CD4-positive, alpha-beta T cell treated with Interleukin-17A for 4 hours (primary cell): ENCODE data around the gene GLB1L3.
A peak's percentile ranks its signal among the peaks of the same experiment; 100 is the strongest.

ENCODE experiments used
- DNase-seq: peaks from one replicate; pipeline ENCODE4 v3.0.0-alpha.2; 2020; ENCODE audit warnings: mixed read lengths

The GLB1L3 gene

DNA sequence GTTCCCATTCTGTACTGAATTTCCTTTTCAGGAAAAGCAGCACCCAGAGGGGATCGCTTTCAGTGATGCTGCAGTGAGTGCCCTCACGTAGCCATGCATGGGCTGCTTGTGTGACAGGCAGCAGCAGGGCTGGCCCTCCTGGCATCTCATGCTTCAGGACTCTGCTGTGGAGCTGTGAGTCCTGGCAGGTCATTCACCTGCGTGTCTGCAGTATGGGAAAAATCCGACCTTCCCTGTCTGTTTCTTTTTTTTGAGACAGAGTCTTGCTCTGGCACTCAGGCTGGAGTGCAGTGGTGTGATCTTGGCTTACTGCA is 69.0 kb downstream of the GLB1L3 start:
- no peak for DNase-seq

DNA sequence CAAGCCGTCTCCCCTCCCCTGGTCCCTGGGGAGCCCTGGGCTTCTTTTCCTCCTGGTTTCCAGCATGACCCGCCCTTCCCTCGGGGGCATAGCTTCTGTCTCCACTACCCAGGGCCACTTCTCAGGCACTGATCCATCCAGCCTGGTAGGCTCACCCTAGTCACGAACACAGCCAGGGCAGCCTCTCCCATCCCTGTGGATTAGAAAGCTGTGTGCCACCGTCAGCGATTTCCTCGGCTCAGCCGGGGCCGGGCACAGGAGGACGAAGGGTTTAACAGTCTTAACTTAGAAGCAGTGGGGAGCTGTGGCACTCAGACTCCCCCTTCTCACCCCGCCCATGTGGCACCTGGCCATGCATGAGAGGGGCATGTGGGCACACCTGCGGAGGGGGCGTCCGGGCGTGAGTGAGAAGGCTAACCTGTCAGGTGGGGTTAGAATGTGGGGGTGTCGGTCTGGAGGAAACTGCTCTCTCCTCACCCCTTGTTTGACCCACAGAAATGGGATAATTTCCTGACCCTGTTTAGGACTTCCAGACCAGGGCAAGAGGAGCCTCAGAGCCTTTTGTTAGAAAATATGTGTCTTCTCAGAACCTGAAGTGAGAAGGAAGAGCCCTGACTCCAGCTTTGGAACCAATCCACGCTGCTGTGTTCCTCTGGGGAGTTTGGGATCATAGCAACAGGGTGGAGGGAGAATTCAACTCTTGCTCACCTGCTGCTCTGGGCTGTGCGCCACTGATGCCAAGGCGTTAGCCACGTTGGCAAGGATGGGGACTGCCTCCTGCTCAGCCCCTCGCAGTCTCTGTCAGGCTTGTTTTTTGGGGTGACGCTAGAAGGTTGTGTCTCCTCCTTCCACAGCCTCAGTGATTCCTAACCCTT is 70.2 kb downstream of the GLB1L3 start:
- no peak for DNase-seq

DNA sequence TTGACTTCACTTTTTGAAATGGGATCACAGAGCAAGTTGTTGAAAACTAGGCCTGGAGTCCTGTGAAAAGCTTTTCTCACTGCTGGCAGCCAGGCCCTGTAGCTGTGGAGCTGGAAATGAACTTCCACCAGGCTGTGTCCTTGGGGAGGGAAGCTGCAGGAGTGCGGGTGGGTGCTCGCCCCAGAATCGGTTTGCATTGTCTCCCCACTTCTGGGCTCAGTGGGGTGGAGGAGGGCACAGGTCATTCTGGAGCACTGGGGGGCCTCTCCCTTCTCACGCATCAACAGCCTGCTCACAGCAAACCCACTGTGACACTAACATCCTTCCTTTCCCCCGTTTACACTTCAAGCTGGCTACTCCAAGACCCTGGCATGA is 70.8 kb downstream of the GLB1L3 start:
- no peak for DNase-seq

DNA sequence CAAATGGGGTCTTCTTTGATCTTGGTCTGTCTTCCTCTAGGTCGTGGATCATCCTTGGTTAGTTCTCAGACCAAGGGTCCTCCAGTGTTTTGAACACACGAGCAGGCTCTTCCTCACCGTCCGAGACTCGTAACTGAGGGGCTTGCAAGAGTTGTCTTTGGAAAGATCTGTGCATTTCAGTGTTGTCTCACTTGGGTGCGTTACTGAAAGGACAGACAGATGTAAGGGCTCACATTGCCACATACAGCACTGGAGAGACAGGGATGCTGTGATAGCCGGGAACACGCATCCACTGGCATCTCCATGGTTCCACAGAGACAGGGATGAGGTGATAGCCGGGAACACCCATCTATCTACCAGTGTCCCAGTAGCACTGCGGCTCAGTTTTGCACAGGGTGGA is 71.3 kb downstream of the GLB1L3 start:
- DNase-seq = no peak

GRCh38 chr11:134349109-134349801 is 73.1 kb downstream of the GLB1L3 start:
- no peak for DNase-seq

DNA sequence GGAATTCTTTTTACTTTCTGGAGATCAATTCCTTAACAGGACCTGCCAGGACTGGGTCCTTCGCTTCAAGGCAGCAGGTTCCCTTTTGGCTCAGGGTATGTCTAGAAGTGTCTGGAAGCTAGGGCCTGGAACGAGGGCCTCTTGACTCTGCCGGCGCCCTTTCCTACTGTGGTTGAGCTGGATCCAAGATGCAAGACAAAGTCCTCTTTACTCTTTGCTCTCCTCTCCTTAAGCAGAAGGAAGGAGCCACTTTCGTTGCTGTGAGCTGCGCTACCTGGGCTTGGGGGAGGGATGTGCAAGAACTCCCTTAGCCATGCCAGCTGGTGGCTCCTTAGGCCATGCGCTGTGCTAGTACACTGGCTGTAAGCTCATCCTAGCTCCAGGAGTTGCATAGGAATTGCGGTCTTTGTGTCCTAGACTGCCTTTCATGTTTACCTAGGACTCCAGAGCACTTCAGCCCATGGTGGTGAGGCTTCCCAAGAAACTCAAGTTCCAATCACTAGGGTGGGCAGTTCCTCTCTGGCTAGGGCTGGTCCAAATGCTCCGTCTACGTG is 73.7 kb downstream of the GLB1L3 start:
- no peak for DNase-seq

DNA sequence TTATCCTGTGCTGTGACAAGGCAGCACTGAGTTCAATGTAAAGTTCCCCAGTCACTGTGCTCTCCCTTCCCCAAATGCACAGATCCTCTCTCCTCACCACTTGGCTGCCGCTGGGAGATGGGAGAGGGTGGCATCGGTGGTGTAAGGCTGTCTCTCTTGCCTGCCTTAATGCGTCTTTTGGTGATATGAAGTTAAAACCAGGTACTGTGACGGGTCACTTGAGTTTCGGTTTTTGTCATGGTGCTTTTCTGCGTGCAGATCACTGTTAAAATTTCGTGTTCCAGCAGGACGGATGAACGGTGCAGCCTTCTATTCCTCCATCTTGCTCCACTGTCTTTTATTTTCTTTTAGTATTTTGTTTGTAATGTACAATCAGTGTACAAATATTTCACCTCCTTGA is 74.2 kb downstream of the GLB1L3 start:
- no peak for DNase-seq

GRCh38 chr11:134352111-134352510 is 75.9 kb downstream of the GLB1L3 start:
- DNase-seq = no peak

GRCh38 chr11:134355136-134355535 is 79.0 kb downstream of the GLB1L3 start:
- DNase-seq = no peak

DNA sequence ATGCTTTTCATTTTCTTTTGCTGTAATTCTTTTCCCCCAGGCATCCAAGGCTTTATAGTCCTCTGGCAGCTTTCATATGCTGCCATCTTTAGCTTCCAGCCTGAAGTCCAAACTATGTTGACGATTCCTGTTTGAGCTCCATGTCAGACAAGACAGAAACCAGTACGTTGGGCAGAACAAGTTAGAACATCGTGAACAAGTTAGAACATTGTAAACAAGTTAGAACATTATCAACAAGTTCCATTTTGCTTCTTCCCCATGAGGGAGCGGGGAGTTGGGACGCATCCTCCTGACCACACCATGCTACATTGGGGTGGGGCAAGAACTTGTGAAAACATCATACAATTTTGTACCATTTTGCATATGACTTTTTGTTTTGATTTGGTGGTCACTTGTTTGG is 79.5 kb downstream of the GLB1L3 start:
- no peak for DNase-seq

DNA sequence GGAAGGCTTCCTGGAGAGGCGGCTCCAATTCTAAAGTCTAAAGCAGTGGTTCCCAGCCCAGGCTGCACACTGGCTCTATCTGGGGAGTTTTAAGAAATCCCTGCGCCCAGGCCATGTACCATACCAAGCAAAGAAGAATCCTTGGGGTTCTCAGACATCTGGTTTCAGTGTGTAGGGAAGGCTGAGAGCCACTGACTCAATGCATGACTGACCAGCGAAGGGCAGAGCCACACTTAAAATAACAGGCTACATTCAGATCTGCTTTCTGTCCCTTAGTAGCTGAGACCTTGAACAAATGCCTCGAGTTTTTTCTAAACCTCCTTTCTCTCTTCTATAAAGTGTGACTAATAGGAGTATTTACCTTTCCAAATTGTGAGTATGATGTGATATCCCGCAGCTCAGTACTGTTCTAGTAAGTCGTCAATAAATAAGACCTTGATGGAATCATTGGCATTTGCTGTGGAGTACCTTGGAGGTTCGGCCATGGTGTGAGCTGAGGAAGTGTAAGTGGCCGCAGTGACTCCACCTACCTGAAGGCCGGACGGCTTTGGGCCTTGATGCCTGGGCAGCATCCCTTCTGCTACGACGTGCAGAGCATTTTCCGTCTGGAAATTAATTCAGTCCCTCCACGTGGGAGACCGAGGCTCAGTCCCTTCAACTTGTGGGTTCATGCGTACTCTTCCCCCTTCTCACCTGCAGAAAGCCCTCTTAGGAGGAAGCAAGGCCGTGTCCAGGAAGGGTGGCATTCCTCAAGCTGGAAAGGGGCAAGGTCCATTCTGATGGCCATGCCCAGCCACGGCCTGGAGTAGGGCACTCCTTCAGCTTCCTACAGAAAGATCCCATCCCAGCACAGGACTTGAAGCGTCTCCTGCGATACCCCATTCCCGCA is 80.7 kb downstream of the GLB1L3 start:
- no peak for DNase-seq

DNA sequence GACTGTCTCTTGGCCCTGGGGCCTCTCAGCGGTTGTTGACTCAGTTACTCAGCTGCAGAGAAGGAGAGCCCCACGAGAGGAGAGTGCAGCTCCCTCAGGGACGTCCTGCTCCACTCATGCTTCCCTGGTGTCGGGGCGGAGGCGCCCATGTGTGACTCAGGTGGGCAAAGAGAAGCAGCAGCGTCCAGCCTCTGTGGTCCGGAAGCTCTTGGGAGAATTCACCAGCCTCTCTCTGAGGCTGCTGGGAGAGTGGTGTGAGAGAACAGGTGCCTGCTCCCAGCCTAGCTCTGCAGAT is 81.3 kb downstream of the GLB1L3 start:
- no peak for DNase-seq

DNA sequence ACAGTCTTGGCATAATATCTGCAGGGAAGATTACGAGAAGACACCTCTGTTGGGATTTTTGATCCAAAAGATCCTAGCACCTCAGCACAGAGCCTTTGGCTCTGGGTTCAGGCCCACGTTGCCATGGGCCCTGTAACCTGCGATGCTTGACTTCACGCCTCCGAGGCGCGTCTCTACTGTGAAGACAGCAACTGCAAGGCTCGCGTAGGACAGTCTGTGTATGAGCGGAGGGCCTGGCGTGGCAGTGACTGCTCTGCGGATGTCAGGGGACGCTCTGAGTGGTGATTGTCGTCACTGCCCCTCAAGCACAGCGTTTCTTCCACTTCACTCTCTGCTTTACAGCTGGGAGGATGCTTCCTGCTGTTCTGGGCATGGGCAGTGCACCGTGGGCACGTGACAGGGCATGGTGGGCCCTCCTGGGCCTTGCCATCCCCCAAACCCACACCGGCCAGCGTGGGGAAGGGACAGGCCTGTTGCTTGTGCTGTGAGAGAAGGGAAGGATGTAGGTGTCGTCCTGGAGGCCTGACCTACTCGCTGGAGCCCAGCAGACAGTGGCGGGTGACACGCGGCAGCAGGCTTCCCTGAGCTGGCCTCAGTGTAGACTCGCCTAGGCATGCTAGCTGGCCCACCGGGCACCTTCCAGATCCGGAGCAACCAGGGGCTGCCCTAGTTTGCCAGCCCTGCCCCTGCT is 82.1 kb downstream of the GLB1L3 start:
- DNase-seq = no peak

- DNase-seq = no peak
Observed at GRCh38 chr11:134358856-134359490, 82.8 kb downstream of the GLB1L3 start.

GRCh38 chr11:134359646-134360045 is 83.5 kb downstream of the GLB1L3 start:
- no peak for DNase-seq

DNA sequence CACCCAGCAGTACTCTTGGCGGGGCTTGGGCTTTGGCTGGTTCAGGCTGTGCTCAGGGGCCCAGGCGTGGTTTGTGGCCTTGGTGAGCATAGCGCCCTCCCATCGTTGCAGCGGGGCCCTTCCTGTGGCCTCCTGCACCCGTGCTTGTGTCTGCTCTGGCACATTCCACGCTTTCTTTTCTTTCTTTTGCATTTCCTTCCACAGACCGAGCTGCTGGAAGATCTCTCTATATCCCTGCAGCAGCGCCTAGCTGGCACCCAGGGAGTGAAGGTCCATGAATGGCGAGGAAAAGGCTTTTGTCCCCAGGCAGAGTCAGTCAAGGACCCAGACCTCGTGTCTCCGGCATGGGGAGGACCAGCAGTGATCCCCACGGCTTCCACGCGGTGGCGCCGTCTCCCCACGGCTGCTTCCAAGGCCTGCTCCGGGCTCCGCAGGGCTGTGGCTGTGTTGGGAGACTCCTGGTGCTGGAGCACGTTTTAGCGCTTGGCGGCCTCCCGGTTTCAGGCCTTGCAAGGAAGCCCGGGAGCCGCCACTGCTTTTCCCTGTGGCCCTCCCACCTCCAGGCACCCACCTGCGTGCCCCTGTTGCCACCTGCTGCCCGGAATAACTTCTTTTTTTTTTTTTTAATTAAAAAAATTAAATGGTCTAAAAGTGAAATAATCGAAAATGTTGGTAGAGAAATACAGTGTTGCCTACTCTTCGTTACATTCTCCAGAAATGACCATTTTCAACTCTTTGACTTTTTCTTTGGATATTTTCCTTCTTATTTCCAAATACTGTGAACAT is 84.1 kb downstream of the GLB1L3 start:
- peak; percentile 69 for DNase-seq

- no peak for DNase-seq
Observed at GRCh38 chr11:134361661-134362060, 85.5 kb downstream of the GLB1L3 start.

- DNase-seq = no peak
Observed at GRCh38 chr11:134362192-134362901, 86.2 kb downstream of the GLB1L3 start.

DNA sequence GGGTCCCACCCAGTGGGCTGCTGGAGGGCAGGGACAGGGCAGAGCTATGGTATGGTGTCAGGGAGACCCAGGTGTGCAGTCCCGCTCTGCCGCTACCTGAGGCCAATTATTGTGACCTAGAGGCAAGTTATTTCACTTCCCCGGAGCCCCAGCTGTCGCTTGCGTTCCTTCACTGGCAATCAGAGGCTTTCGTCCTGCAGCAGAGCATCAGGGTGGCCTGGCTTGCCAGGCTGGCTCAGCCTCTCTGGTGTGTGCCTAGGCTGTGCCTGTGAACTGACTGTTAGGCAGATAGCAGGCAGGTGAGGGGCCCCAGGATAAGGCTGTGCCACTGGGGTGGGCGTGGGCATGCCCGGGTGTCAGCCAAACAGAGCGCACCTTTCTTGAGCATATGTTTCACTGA is 87.0 kb downstream of the GLB1L3 start:
- DNase-seq = no peak

DNA sequence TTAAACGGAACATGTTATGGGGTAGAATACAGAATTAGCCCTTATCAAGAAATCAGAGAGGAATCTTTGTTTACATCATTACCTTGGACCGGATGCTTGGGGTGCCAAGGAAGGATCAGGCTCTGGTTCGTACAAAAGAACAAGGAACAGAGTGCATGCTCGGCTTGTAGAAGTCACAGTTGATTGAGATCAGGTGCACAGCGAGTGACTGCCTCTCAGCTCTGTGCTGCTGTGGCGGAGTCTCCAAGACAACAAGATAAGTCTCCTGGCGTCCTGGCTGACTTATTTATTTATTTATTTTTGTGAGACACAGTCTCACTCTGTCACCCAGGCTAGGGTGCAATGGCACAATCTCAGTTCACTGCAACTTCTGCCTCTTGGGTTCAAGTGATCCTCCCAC is 87.4 kb downstream of the GLB1L3 start:
- DNase-seq = no peak

DNA sequence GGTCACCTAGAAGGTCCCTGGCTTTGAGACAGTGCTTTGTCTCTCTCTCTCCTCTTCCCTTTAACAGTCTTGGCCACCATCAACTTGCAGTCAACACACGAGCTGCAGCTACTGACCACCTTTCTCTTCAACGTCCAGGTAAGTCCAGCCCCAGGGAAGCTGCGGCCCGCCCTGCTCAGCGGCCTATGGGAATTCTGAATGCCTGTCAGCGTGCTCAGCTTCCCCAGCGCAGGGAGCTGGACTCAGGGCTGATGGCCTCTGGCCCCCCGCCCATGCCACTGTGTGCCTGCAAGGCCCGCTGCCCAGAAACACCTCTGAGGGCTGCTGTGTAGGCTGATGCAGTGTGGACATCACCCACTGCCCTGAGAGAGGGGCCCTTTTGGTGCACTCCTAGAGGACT is 88.1 kb downstream of the GLB1L3 start:
- DNase-seq = no peak
